HG03439 (cell line): ENCODE data around the gene SPATA45.
"Not testable (repeated sequence)": the region's sequence is repeated elsewhere in the genome, so short reads cannot be mapped to it uniquely, and the experiment has no call there.

Experiments
- ATAC-seq: cut with Tn5 transposase; IDR thresholded peaks from one replicate; pipeline ENCODE4 v1.9.1; 2021; ENCODE audit warnings: mild to moderate bottlenecking, moderate library complexity; ENCODE audit not compliant: unreplicated experiment

SPATA45 gene

GRCh38 chr1:212833211-212834207 is 13.9 kb downstream of the SPATA45 start:
- not testable (repeated sequence) for ATAC-seq

GRCh38 chr1:212828395-212828794 is 19.1 kb downstream of the SPATA45 start:
- no peak for ATAC-seq

- ATAC-seq = no peak
Measured at GRCh38 chr1:212827831-212828278, 19.6 kb downstream of the SPATA45 start.

- ATAC-seq = no peak
Measured at GRCh38 chr1:212827171-212827776, 20.2 kb downstream of the SPATA45 start.

GRCh38 chr1:212825798-212826452 is 21.5 kb downstream of the SPATA45 start:
- no peak for ATAC-seq

- no peak for ATAC-seq
Measured at GRCh38 chr1:212824201-212824600, 23.2 kb downstream of the SPATA45 start.

- ATAC-seq = no peak
Measured at GRCh38 chr1:212822956-212823355, 24.5 kb downstream of the SPATA45 start.

- no peak for ATAC-seq
Measured at GRCh38 chr1:212820969-212821368, 26.5 kb downstream of the SPATA45 start.

GRCh38 chr1:212819726-212820125 is 27.7 kb downstream of the SPATA45 start:
- peak; percentile 73 for ATAC-seq

GRCh38 chr1:212816567-212817278 is 30.7 kb downstream of the SPATA45 start:
- ATAC-seq = no peak

- no peak for ATAC-seq
Measured at GRCh38 chr1:212814537-212815334, 32.7 kb downstream of the SPATA45 start.

- ATAC-seq = no peak
Measured at GRCh38 chr1:212805767-212806166, 41.7 kb downstream of the SPATA45 start.

GRCh38 chr1:212797681-212798080 is 49.8 kb downstream of the SPATA45 start:
- no peak for ATAC-seq

GRCh38 chr1:212794561-212795014 is 52.9 kb downstream of the SPATA45 start:
- peak; percentile 64 for ATAC-seq

GRCh38 chr1:212792396-212792908 is 55.0 kb downstream of the SPATA45 start:
- ATAC-seq = no peak

GRCh38 chr1:212791676-212792395 is 55.6 kb downstream of the SPATA45 start, which contains the start of the genes NSL1 and TATDN3:
Gene NSL1 (minus strand): TSS chr1:212791777. CDS start chr1:212791763, 14 bp downstream.
Gene TATDN3 (plus strand): TSS chr1:212791894. CDS start chr1:212791922, 28 bp downstream.
- ATAC-seq = peak; percentile 72

- peak; percentile 33 for ATAC-seq
Measured at GRCh38 chr1:212791261-212791675, 56.2 kb downstream of the SPATA45 start.

GRCh38 chr1:212785871-212786270 is 61.6 kb downstream of the SPATA45 start:
- ATAC-seq = no peak

GRCh38 chr1:212783976-212784375 is 63.5 kb downstream of the SPATA45 start:
- ATAC-seq = no peak
